Astrocyte of the spinal cord (primary cell): Measurements from ENCODE around the gene RING1.

ENCODE experiments used
- DNase-seq: peaks from one replicate; pipeline ENCODE4 v3.0.0; 2011; ENCODE audit warnings: low read depth, low spot score
- H3K4me3 ChIP-seq: 2 replicates; pipeline ENCODE4 v1.5.1; 2011; ENCODE audit warnings: low read depth, mild to moderate bottlenecking, low read length, moderate library complexity
- CTCF ChIP-seq: IDR thresholded peaks from 2 replicates; pipeline ENCODE4 v1.5.1; 2012; ENCODE audit warnings: low read depth, mild to moderate bottlenecking, low read length, inconsistent platforms
- in situ Hi-C: cut with HindIII; loops from 2 replicates; pipeline ENCODE4 v1.10.0; 2017; ENCODE audit warnings: low sequenced_read_pairs

The RING1 gene

GRCh38 chr6:33235221-33235634 is 26.9 kb downstream of the RING1 start:
- no peak for DNase-seq
- in situ Hi-C loops, result no loop called here
- H3K4me3 ChIP-seq, result no peak overlapping the region
- TF ChIP-seq CTCF, result no peak

- TF ChIP-seq CTCF, result no peak
Observed at GRCh38 chr6:33236328-33236727, 28.0 kb downstream of the RING1 start.

GRCh38 chr6:33236852-33237251 is 28.6 kb downstream of the RING1 start:
- in situ Hi-C loops, result no loop called here
- DNase-seq, result no peak
- H3K4me3 ChIP-seq, result no peak overlapping the region
- no peak for TF ChIP-seq CTCF

More at GRCh38 chr6:33236328-33236727, 28.0 kb downstream of the RING1 start:
- H3K4me3 ChIP-seq, result no peak overlapping the region
- in situ Hi-C loops, result no loop called here
- no peak for DNase-seq

GRCh38 chr6:33237741-33238140 is 29.4 kb downstream of the RING1 start:
- in situ Hi-C loops, result no loop called here
- TF ChIP-seq CTCF, result no peak
- H3K4me3 ChIP-seq, result no peak overlapping the region
- no peak for DNase-seq

GRCh38 chr6:33241968-33242367 is 33.7 kb downstream of the RING1 start:
- in situ Hi-C loops, result no loop called here
- DNase-seq, result no peak
- TF ChIP-seq CTCF, result no peak
- no peak overlapping the region for H3K4me3 ChIP-seq

- no peak for TF ChIP-seq CTCF
- DNase-seq, result no peak
- no peak overlapping the region for H3K4me3 ChIP-seq
- in situ Hi-C loops, result no loop called here
Observed at GRCh38 chr6:33243476-33243875, 35.2 kb downstream of the RING1 start.

GRCh38 chr6:33247977-33248642 is 39.8 kb downstream of the RING1 start:
- DNase-seq, result peak; percentile 83
- peak overlapping the region; percentile 48 for H3K4me3 ChIP-seq
- in situ Hi-C loops, result no loop called here
- TF ChIP-seq CTCF, result peak; percentile 85
